RPMI7951 (cell line): ENCODE measurements around the gene CIAO3. TPM values are rescaled to one million over a fixed set of nuclear protein-coding genes. Genes with fewer than 3 reads are reported as not detected.
"Not testable (repeated sequence)": the region's sequence is repeated elsewhere in the genome, so short reads cannot be mapped to it uniquely, and the experiment has no call there.

Source experiments
- DNase-seq: peaks from one replicate; pipeline ENCODE4 v3.0.0-alpha.2; 2012; ENCODE audit warnings: low read depth
- total RNA-seq: library from RNA; depleted of rRNA; stranded (reverse); fragments of >200 nt; shearing (Covaris generic); gene quantifications from 2 replicates; pipeline ENCODE4 v1.2.3, GENCODE V29; 2014

The CIAO3 gene
- total RNA-seq, 1 experiment from 2014 or later = 21.7 TPM

GRCh38 chr16:694187-694862, 46.5 kb downstream of the CIAO3 start:
- no peak for DNase-seq

DNA sequence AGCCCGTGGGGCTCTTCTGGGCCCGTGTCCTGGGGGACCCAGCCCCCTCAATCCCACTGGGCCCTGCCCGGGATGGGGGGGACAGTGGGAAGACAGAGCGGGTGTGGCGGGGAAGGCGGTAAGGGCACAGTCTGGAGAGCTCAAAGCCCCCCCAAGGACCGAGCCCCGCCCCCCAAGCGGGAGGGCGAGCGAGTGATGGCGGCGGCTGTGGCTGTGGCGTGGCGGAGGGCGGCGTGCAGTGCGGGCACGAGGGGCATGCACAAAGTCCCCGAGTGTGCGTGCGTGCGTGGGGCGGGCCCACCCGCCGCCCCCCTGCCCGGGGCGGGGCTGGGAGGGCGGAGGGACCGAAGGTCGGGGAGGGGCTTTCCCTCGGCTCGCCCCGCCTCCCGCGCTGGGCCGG, 47.0 kb downstream of the CIAO3 start:
- no peak for DNase-seq

GRCh38 chr16:693364-693763, 47.4 kb downstream of the CIAO3 start:
- no peak for DNase-seq

DNA sequence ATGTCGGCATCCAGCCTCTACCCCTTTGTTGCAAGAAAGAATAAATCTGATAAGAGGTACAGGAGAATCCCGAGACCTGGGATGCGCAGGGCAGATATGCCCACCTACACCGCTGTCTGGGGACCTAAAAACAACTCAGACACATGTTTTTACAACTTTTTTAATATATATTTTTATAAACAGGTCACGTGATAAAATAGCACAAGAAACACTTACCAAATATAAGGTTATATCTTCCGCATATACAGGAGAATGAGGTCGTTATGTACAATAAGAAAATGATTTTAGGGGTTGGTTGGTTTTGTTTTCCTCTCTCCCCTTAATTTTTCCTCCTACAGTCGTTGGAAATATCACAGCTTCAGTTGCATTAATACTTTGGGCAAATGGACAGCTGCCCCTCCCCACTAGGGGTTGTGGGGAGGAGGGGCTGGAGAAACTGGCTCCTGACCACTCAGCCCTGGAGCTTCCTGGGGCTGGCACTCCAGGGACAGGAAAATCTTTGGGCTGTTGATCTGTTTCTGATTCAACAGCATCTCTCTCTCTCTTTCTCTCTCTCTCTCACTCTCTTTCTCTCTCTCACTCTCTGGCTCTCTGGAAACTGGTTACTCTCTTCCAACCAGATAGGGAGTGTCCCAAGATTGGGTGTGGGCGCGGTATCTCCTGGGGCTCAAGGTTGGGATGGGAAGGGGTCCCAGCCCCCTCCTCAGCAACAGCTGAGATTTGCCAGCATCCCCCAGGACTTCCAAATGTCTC, 48.3 kb downstream of the CIAO3 start:
- no peak for DNase-seq

DNA sequence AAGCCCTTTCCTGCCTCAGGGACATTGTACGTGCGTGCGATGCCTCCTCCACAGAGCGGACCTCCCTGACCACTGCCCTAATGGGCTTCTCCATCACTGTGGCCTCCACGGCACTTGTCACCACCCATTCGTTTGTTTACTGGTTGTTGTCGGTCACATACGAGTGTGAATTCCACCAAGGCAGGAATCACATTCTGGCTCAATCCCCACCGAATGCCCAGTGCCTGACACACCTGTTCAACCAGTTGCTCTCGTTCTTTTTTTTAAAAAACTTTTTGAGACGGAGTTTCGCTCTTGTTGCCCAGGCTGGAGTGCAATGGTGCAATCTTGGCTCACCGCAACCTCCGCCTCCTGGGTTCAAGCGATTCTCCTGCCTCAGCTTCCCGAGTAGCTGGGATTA, 49.6 kb downstream of the CIAO3 start:
- DNase-seq = not testable (repeated sequence)

- DNase-seq = no peak
Measured at GRCh38 chr16:689175-689897, 51.5 kb downstream of the CIAO3 start.

- DNase-seq = no peak
Measured at GRCh38 chr16:687499-687898, 53.3 kb downstream of the CIAO3 start.

- no peak for DNase-seq
Measured at GRCh38 chr16:686459-687260, 54.1 kb downstream of the CIAO3 start.

- no peak for DNase-seq
Measured at GRCh38 chr16:685967-686366, 54.8 kb downstream of the CIAO3 start.

DNA sequence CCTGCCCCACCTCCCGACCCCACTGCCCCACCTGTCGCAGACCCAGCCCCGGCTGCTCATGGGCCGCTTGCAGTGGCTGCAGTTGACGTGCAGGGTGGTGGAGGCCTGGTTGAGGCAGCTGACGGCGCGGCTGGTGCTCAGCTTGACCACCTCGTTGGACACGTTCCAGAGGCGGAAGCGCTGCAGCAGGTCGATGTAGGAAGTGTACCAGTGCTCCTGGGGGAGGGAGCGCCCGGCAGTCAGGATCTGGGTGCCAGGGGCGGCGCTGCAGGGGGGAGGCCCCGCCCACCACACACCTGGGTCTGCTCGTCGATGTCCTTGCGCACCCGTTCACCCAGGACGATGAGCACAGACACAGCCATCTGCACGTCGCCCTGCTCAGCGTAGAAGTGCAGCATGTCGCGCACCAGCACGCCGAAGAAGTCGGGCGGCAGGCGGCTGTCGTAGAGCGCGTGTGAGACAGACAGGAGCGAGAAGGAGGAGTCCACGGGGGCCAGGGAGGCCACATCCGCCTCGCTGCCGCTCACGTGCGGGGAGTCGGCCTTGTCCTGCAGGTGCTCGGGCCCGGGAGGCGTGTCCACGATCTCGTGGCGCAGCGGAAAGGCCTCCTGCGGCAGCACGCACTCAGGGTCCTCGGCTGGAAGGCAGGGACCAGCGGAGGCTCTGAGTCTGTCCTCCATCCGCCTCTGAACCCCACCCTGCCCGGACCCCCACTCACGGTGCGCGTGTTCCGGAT, 55.7 kb downstream of the CIAO3 start:
- DNase-seq = no peak

GRCh38 chr16:684071-684794, 56.6 kb downstream of the CIAO3 start, which contains the start of gene JMJD8:
Gene JMJD8 (minus strand): TSS chr16:684334. CDS start chr16:684319, 15 bp downstream.
- peak; percentile 93 for DNase-seq

- no peak for DNase-seq
Measured at GRCh38 chr16:683396-684070, 57.3 kb downstream of the CIAO3 start.

DNA sequence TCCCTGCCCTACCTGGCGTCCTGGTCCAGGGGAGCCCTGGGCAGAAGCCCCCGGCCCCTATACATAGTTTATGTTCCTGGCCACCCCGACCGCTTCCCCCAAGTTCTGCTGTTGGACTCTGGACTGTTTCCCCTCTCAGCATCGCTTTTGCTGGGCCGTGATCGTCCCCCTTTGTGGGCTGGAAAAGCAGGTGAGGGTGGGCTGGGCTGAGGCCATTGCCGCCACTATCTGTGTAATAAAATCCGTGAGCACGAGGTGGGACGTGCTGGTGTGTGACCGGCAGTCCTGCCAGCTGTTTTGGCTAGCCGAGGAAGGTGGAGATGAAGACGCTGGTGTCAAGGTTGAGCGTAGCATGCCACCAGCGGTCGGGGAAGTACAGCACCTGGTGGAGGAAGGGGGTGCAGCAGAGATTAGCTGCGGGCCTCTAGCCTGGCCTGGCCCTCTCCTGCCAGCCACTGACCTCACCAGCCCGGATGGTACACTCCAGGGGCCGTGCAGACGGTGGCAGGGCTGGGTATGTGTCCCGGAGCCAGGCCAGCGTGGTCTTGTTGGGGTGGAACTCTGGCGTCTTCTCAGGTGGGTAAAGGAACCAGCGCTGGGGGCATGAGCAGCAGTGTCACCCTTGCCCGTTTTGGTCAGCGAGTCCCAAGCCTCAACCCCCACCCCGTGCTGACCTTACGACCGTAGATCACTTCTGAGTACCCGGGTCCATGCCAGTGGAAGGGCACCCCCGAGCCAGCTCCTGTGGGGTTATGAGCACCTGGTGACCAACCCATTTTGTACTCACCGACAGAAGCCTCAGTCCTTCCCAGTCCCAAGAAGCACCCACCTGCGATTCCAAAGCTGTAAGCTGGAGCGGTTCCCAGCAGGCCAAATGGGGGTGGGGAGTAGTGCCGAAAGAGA, 58.1 kb downstream of the CIAO3 start:
- DNase-seq = no peak

DNA sequence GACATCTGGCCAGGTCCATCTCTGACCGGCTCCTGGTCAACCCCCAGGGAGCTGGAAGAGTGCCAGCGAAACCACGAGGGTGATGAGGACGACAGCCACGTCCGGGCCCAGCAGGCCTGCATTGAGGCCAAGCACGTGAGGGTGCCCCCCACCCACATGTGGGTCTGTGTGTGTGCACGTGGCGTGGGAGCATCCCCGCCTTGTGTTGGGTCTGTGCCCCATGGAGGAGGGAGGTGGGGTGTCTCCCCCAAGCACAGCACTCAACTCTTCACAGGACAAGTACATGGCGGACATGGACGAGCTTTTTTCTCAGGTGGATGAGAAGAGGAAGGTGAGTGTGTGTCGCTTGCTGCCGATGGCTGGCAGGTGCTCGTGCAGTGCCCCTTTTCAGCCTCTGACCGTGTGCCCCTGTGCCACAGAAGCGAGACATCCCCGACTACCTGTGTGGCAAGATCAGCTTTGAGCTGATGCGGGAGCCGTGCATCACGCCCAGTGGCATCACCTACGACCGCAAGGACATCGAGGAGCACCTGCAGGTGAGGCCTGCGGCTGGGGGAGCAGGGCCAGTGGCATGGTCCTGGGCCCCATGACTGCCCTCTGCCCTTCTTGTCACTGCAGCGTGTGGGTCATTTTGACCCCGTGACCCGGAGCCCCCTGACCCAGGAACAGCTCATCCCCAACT, 58.9 kb downstream of the CIAO3 start:
- peak; percentile 70 for DNase-seq

DNA sequence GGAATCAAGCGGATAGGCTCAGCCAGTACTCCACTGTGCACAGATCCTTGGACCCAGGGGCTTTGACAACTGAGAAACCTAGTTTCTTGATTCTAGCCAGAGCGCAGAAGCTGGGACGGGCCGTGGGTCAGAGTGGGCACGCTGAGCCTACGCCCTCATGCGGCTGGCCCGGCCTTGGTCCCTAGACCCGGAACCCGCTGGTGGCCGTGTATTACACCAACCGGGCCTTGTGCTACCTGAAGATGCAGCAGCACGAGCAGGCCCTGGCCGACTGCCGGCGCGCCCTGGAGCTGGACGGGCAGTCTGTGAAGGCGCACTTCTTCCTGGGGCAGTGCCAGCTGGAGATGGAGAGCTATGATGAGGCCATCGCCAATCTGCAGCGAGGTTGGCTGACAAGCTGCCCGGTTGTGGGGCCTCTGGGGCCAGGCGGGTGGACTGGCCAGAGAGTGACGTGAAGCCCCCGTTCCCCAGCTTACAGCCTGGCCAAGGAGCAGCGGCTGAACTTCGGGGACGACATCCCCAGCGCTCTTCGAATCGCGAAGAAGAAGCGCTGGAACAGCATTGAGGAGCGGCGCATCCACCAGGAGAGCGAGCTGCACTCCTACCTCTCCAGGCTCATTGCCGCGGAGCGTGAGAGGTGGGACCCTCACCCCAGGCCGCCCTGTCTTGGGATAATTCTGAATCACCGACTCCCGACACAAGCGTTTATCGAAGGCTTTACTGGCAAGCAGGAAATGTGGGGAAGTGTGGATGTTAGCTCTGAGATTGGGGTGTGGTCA, 59.6 kb downstream of the CIAO3 start:
- peak; percentile 54 for DNase-seq

DNA sequence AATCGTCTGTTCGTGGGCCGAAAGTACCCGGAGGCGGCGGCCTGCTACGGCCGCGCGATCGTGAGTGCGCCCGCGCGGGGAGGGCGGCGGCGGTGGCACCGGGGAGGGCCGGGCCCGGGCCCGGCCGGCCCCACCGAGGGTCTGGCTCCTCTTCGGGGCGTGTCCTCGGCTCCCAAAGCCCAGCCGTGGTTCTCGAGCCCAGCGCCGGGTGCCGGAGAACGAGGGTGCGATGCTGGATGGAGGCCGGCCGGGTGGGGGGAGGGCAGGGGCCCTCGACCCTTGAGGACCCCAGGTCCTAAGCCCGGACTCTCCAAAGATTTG, 60.2 kb downstream of the CIAO3 start:
- no peak for DNase-seq

GRCh38 chr16:679814-680624, 60.8 kb downstream of the CIAO3 start, which contains the start of gene STUB1:
Gene STUB1 (plus strand): TSS chr16:680410. CDS start chr16:680526, 116 bp downstream.
- peak; percentile 81 for DNase-seq
